Vagina (tissue), 2 donors: ENCODE results near the gene IFNG-AS1. TPM values are rescaled to one million over a fixed set of nuclear protein-coding genes. Genes with fewer than 3 reads are reported as not detected.

ENCODE experiments used
- DNase-seq, 2 donors: peaks; one replicate each; pipeline ENCODE4 v3.0.0-alpha.2; 2017; ENCODE audit errors: extremely low spot score in 2 of 2
- H3K27ac ChIP-seq: fragments of 200-600 bp; sonication (generic); one replicate; pipeline ENCODE4 v1.5.1; 2019
- H3K27me3 ChIP-seq: fragments of 200-600 bp; sonication (generic); one replicate; pipeline ENCODE4 v1.5.1; 2019
- H3K36me3 ChIP-seq, 2 donors: fragments of 200-600 bp; sonication (generic); one replicate each; pipeline ENCODE4 v1.5.1; 2017 to 2019
- H3K4me1 ChIP-seq: fragments of 200-600 bp; sonication (generic); one replicate; pipeline ENCODE4 v1.5.1; 2019
- H3K4me3 ChIP-seq, 2 donors: fragments of 200-600 bp; sonication (generic); 1 replicate in 1 of 2; 2 replicates in 1 of 2; pipeline ENCODE4 v1.5.1; 2016 to 2019
- H3K9me3 ChIP-seq: fragments of 200-600 bp; sonication (generic); one replicate; pipeline ENCODE4 v1.5.1; 2019
- CTCF ChIP-seq, 3 experiments: fragments of 450-650 bp in 2 of 3; fragments of 200-600 bp in 1 of 3; sonication (generic) in 1 of 3; IDR thresholded peaks; one replicate each; pipeline ENCODE4 v1.5.1; 2017 to 2019; ENCODE audit warnings: antibody characterized with exemption in 3 of 3, mild to moderate bottlenecking in 2 of 3, moderate library complexity in 2 of 3
- POLR2A ChIP-seq, 2 donors: fragments of 450-650 bp; IDR thresholded peaks; one replicate each; pipeline ENCODE4 v1.6.1; 2017; ENCODE audit warnings: antibody characterized with exemption in 2 of 2, mild to moderate bottlenecking in 2 of 2, moderate library complexity in 2 of 2
- POLR2AphosphoS5 ChIP-seq, 2 donors: sonication (generic); formaldehyde crosslinking; IDR thresholded peaks; one replicate each; pipeline ENCODE4 v1.9.0; 2017; ENCODE audit warnings: antibody characterized with exemption in 2 of 2, mild to moderate bottlenecking in 2 of 2, low read depth in 1 of 2; ENCODE audit not compliant: insufficient read depth in 1 of 2
- intact Hi-C: fragments of 100-400 bp; cut with DNase I; formaldehyde crosslinking; loops from one replicate; pipeline ENCODE4 v1.15.1; 2023
- total RNA-seq: library from RNA; depleted of rRNA; stranded (reverse); fragments of >200 nt; gene quantifications from one replicate; pipeline ENCODE4 v1.2.3, GENCODE V29; 2016

The IFNG-AS1 gene
- total RNA-seq, 1 donor from 2014 or later: not detected

DNA sequence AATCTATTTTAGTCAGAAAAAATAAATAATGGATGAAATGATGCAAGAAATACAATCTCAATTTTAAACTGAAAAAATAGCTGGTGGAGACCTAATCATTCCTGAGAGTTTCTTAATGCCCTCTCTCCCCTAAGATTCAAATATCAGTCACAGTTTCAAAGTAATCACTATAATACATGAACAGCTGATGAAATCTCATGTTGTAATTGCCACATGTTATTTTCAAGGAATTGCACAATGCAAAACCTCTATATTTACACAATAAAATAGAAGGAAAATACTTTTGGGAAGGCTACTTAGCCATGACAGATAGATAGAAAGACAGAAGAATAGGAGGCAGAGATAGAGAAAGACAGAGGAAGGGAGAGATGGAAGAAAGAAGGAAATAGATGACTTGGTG is 18.2 kb downstream of the IFNG-AS1 start:
- Histone ChIP-seq H3K4me1 (no peaks in the 10 kb centered on the region), H3K4me3 (no peak overlapping the region), H3K9me3 (no peaks in the 10 kb centered on the region), H3K36me3 (no peaks in the 10 kb centered on the region), H3K27me3 (no peaks in the 10 kb centered on the region), H3K27ac (no peak overlapping the region)
- intact Hi-C loops: no loop called here
- no peak for TF ChIP-seq CTCF (IDR thresholded peaks at IDR 0.05)
- no peak for TF ChIP-seq POLR2A (IDR thresholded peaks at IDR 0.05)
- no peak for TF ChIP-seq POLR2AphosphoS5 (IDR thresholded peaks at IDR 0.05; ENCODE audit: insufficient read depth in 1 of 2, low read depth in 1 of 2)
- DNase-seq: no peak

DNA sequence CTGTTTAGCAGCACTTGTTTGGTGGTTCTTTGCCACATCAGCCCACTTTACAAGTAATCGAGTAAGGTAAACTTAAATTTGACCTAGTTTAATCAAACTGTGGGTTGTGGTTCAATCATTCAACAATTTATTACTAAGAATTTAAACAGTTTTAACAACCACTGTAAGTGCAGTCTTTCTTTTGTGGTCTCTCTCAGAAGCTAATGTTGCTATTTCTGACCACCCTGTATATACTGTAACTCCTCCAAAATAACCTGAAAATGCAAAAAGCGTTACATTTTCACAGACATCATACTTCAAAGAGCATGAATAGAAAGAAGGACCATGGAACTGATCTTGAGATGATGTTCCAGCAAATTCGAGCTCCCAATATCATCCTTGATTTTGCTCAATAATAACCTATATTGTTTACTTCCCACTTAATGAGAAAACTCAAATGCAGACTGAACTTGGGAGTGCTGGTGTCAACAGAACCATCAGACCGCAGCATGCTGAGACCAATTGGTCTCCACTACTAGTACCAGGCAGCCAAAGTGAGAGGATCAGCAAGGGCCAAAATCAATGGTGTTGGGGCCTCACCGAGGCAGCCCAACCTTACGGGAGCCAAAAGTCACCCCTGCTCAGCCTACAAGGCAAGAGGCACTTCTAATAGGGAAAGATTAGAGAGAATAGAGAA is 22.1 kb downstream of the IFNG-AS1 start:
- TF ChIP-seq POLR2AphosphoS5 (IDR thresholded peaks at IDR 0.05; ENCODE audit: insufficient read depth in 1 of 2, low read depth in 1 of 2) (no peak), POLR2A (IDR thresholded peaks at IDR 0.05) (no peak), CTCF (IDR thresholded peaks at IDR 0.05) (no peak)
- no peaks in the 10 kb centered on the region for H3K9me3 ChIP-seq
- no peaks in the 10 kb centered on the region for H3K27me3 ChIP-seq
- no peak overlapping the region for H3K27ac ChIP-seq
- intact Hi-C loops: no loop called here
- H3K4me1 ChIP-seq: no peaks in the 10 kb centered on the region
- DNase-seq: no peak
- H3K4me3 ChIP-seq: no peak overlapping the region
- no peaks in the 10 kb centered on the region for H3K36me3 ChIP-seq

GRCh38 chr12:68011882-68012207 is 22.6 kb downstream of the IFNG-AS1 start:
- no peak for TF ChIP-seq POLR2A (IDR thresholded peaks at IDR 0.05)
- TF ChIP-seq CTCF (IDR thresholded peaks at IDR 0.05): no peak
- TF ChIP-seq POLR2AphosphoS5 (IDR thresholded peaks at IDR 0.05; ENCODE audit: insufficient read depth in 1 of 2, low read depth in 1 of 2): no peak
- no peaks in the 10 kb centered on the region for H3K27me3 ChIP-seq
- H3K27ac ChIP-seq: no peak overlapping the region
- H3K9me3 ChIP-seq: no peaks in the 10 kb centered on the region
- no peak overlapping the region for H3K4me3 ChIP-seq
- DNase-seq: no peak
- H3K4me1 ChIP-seq: no peaks in the 10 kb centered on the region
- H3K36me3 ChIP-seq: no peaks in the 10 kb centered on the region
- intact Hi-C loops: no loop called here

DNA sequence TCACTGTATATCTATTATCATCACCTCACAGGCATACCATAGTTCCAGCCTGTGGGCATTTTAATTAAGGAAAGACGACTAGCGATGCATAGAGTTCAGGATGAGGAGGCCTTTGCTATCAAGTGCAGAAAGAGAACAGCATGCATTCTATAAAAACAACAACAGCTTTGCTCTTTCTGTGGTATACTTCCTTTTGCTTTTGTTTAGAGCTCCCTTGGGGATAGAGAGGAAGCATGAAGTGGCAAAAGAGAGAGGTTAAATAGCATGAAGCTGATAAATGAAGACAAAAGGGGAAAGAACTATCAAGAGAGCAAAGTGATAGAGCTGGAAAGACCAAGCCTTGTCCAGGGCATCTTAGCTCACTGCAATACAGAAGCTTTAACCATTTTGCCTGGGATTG is 23.5 kb downstream of the IFNG-AS1 start:
- Histone ChIP-seq H3K27me3 (no peaks in the 10 kb centered on the region), H3K9me3 (no peaks in the 10 kb centered on the region), H3K4me1 (no peaks in the 10 kb centered on the region), H3K36me3 (no peaks in the 10 kb centered on the region), H3K4me3 (no peak overlapping the region), H3K27ac (no peak overlapping the region)
- DNase-seq: no peak
- intact Hi-C loops: no loop called here
- no peak for TF ChIP-seq POLR2A (IDR thresholded peaks at IDR 0.05)
- no peak for TF ChIP-seq CTCF (IDR thresholded peaks at IDR 0.05)
- TF ChIP-seq POLR2AphosphoS5 (IDR thresholded peaks at IDR 0.05; ENCODE audit: insufficient read depth in 1 of 2, low read depth in 1 of 2): no peak

- intact Hi-C loops: no loop called here
- Histone ChIP-seq H3K36me3 (no peaks in the 10 kb centered on the region), H3K27me3 (no peaks in the 10 kb centered on the region), H3K27ac (no peak overlapping the region), H3K4me1 (no peaks in the 10 kb centered on the region), H3K4me3 (no peak overlapping the region), H3K9me3 (no peaks in the 10 kb centered on the region)
- no peak for TF ChIP-seq POLR2AphosphoS5 (IDR thresholded peaks at IDR 0.05; ENCODE audit: insufficient read depth in 1 of 2, low read depth in 1 of 2)
- TF ChIP-seq POLR2A (IDR thresholded peaks at IDR 0.05): no peak
- no peak for TF ChIP-seq CTCF (IDR thresholded peaks at IDR 0.05)
- DNase-seq: no peak
These were observed 23.9 kb downstream of the IFNG-AS1 start for GRCh38 chr12:68013181-68013580.
